ENCODE data around the gene CCDC51.

The CCDC51 gene

GRCh38 chr3:48466386-48467109, 26.6 kb upstream of the CCDC51 start:
- peak; percentile 12 for ATAC-seq
- TF ChIP-seq RARB (CRISPR knock-in tag; IDR thresholded peaks at IDR 0.05) (no peak), ZNF565 (CRISPR knock-in tag; conservative IDR thresholded peaks at IDR 0.05; ENCODE audit: low read depth) (no peak), TSHZ2 (CRISPR knock-in tag; IDR thresholded peaks at IDR 0.05) (no peak), TOX (CRISPR knock-in tag; IDR thresholded peaks at IDR 0.05; ENCODE audit: borderline replicate concordance) (no peak), OSR1 (CRISPR knock-in tag; IDR thresholded peaks at IDR 0.05) (no peak), CREB5 (CRISPR knock-in tag; IDR thresholded peaks at IDR 0.05; ENCODE audit: low read depth) (no peak), ISL1 (CRISPR knock-in tag; IDR thresholded peaks at IDR 0.05) (no peak), TCF4 (CRISPR knock-in tag; IDR thresholded peaks at IDR 0.05; ENCODE audit: borderline replicate concordance) (no peak), ZFP30 (CRISPR knock-in tag; IDR thresholded peaks at IDR 0.05) (no peak), GLIS3 (CRISPR knock-in tag; IDR thresholded peaks at IDR 0.05) (no peak), PATZ1 (CRISPR knock-in tag; IDR thresholded peaks at IDR 0.05; ENCODE audit: borderline replicate concordance) (no peak)
- TF ChIP-seq, protein P1, sequence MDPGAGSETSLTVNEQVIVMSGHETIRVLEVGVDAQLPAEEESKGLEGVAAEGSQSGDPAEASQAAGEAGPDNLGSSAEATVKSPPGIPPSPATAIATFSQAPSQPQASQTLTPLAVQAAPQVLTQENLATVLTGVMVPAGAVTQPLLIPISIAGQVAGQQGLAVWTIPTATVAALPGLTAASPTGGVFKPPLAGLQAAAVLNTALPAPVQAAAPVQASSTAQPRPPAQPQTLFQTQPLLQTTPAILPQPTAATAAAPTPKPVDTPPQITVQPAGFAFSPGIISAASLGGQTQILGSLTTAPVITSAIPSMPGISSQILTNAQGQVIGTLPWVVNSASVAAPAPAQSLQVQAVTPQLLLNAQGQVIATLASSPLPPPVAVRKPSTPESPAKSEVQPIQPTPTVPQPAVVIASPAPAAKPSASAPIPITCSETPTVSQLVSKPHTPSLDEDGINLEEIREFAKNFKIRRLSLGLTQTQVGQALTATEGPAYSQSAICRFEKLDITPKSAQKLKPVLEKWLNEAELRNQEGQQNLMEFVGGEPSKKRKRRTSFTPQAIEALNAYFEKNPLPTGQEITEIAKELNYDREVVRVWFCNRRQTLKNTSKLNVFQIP (CRISPR knock-in tag; IDR thresholded peaks at IDR 0.05; ENCODE audit: borderline replicate concordance, low read depth): no peak

GRCh38 chr3:48465531-48466378, 25.8 kb upstream of the CCDC51 start:
- ATAC-seq: peak; percentile 94
- TF ChIP-seq PATZ1 (CRISPR knock-in tag; IDR thresholded peaks at IDR 0.05; ENCODE audit: borderline replicate concordance) (peak; percentile 45; the same call in 1 of the 2 replicates), ZFP3 (CRISPR knock-in tag; IDR thresholded peaks at IDR 0.05) (peak; percentile 61; the same call in 1 of the 2 replicates), TCF4 (CRISPR knock-in tag; IDR thresholded peaks at IDR 0.05; ENCODE audit: borderline replicate concordance) (no peak), SNAI2 (CRISPR knock-in tag; IDR thresholded peaks at IDR 0.05) (no peak), PPARA (CRISPR knock-in tag; IDR thresholded peaks at IDR 0.05; ENCODE audit: borderline replicate concordance) (no peak), TOX (CRISPR knock-in tag; IDR thresholded peaks at IDR 0.05; ENCODE audit: borderline replicate concordance) (no peak), OSR1 (CRISPR knock-in tag; IDR thresholded peaks at IDR 0.05) (no peak), GLIS3 (CRISPR knock-in tag; IDR thresholded peaks at IDR 0.05) (no peak), TSHZ2 (CRISPR knock-in tag; IDR thresholded peaks at IDR 0.05) (no peak), ZC3H10 (CRISPR knock-in tag; IDR thresholded peaks at IDR 0.05) (no peak), CREB5 (CRISPR knock-in tag; IDR thresholded peaks at IDR 0.05; ENCODE audit: low read depth) (no peak), RARB (CRISPR knock-in tag; IDR thresholded peaks at IDR 0.05) (0 out of 2 replicates have a peak, but pooled peaks have one; percentile 9)
- TF ChIP-seq, protein P2, sequence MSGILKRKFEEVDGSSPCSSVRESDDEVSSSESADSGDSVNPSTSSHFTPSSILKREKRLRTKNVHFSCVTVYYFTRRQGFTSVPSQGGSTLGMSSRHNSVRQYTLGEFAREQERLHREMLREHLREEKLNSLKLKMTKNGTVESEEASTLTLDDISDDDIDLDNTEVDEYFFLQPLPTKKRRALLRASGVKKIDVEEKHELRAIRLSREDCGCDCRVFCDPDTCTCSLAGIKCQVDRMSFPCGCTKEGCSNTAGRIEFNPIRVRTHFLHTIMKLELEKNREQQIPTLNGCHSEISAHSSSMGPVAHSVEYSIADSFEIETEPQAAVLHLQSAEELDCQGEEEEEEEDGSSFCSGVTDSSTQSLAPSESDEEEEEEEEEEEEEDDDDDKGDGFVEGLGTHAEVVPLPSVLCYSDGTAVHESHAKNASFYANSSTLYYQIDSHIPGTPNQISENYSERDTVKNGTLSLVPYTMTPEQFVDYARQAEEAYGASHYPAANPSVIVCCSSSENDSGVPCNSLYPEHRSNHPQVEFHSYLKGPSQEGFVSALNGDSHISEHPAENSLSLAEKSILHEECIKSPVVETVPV (CRISPR knock-in tag; IDR thresholded peaks at IDR 0.05): 0 out of 2 replicates have a peak, but pooled peaks have one; percentile 30
- TF ChIP-seq, protein P1 (CRISPR knock-in tag; IDR thresholded peaks at IDR 0.05; ENCODE audit: borderline replicate concordance, low read depth): no peak

All from SK-N-SH treated with all-trans-retinoic acid at 6 μM for 48 hours (cell line).